Left ventricle myocardium inferior (tissue), 1 donor: ENCODE data around the gene ABCB6. TPM values are rescaled to one million over a fixed set of nuclear protein-coding genes. Genes with fewer than 3 reads are reported as not detected.
A peak's percentile ranks its signal among the peaks of the same experiment; 100 is the strongest.

Experiments used
- DNase-seq: peaks from one replicate; pipeline ENCODE4 v3.0.0-alpha.2; 2020
- H3K27ac ChIP-seq: fragments of 200-600 bp; replicated peaks from 2 replicates; pipeline ENCODE4 v1.8.0; 2021
- H3K27me3 ChIP-seq: fragments of 200-600 bp; 2 replicates; pipeline ENCODE4 v1.8.0; 2021; ENCODE audit warnings: low read depth
- H3K36me3 ChIP-seq: fragments of 200-600 bp; 2 replicates; pipeline ENCODE4 v1.8.0; 2021
- H3K4me1 ChIP-seq: fragments of 200-600 bp; 2 replicates; pipeline ENCODE4 v1.8.0; 2021
- H3K4me3 ChIP-seq: fragments of 200-600 bp; 2 replicates; pipeline ENCODE4 v1.8.0; 2021; ENCODE audit warnings: mild to moderate bottlenecking, moderate library complexity
- H3K9me3 ChIP-seq: fragments of 200-600 bp; replicated peaks from 2 replicates; pipeline ENCODE4 v1.8.0; 2021
- intact Hi-C: fragments of 100-400 bp; cut with micrococcal nuclease; formaldehyde crosslinking; loops from one replicate; pipeline ENCODE4 v1.11.0; 2022
- total RNA-seq: library from RNA; stranded (reverse); fragmentation: NEBNext Ultra II Directional; extraction: Animal tissue kit (Norgen Biotek cat#: 25700); gene quantifications from one replicate; pipeline ENCODE4 v1.2.1, GENCODE V29; 2021
- TF ChIP-seq, protein P1 (sequence below): fragments of 200-600 bp; IDR thresholded peaks from 2 replicates; pipeline ENCODE4 v1.8.0; 2021; ENCODE audit warnings: antibody characterized with exemption, mild to moderate bottlenecking, borderline replicate concordance
- donor health status: DM: no; HTN: yes; CAD: no; lungs with severe emphysema.

ABCB6 gene
- total RNA-seq, 1 donor from 2014 or later: 21.5 TPM

DNA sequence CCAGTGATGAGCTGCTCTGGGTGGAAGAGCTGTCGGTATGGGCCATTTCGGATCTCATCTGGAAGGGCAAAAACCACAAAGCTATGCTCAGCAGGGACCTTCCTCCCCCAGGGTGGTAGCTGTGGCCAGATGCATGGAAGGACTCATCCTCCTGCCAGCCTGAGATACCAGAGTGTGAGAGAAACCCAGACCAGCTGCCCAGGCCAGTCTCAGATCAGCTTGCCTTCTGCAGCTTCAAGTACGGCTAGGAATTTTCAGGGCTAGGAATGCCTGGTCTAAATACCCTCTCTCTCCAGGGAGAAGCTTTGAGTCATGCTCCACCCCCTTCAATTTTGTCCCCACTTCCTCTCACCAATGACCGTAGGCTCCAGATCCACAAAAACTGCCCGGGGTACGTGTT, 32.9 kb upstream of the ABCB6 start:
- Histone ChIP-seq H3K4me1 (peaks cover 79% of the 10 kb centered on the region), H3K9me3 (no peaks in the 10 kb centered on the region), H3K27me3 (peaks cover 10% of the 10 kb centered on the region), H3K27ac (peak overlapping the region; percentile 87), H3K36me3 (peaks cover 36% of the 10 kb centered on the region), H3K4me3 (peak overlapping the region; percentile 85)
- TF ChIP-seq, protein P1, sequence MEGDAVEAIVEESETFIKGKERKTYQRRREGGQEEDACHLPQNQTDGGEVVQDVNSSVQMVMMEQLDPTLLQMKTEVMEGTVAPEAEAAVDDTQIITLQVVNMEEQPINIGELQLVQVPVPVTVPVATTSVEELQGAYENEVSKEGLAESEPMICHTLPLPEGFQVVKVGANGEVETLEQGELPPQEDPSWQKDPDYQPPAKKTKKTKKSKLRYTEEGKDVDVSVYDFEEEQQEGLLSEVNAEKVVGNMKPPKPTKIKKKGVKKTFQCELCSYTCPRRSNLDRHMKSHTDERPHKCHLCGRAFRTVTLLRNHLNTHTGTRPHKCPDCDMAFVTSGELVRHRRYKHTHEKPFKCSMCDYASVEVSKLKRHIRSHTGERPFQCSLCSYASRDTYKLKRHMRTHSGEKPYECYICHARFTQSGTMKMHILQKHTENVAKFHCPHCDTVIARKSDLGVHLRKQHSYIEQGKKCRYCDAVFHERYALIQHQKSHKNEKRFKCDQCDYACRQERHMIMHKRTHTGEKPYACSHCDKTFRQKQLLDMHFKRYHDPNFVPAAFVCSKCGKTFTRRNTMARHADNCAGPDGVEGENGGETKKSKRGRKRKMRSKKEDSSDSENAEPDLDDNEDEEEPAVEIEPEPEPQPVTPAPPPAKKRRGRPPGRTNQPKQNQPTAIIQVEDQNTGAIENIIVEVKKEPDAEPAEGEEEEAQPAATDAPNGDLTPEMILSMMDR: no peak
- DNase-seq: no peak
- intact Hi-C loops: no loop called here

DNA sequence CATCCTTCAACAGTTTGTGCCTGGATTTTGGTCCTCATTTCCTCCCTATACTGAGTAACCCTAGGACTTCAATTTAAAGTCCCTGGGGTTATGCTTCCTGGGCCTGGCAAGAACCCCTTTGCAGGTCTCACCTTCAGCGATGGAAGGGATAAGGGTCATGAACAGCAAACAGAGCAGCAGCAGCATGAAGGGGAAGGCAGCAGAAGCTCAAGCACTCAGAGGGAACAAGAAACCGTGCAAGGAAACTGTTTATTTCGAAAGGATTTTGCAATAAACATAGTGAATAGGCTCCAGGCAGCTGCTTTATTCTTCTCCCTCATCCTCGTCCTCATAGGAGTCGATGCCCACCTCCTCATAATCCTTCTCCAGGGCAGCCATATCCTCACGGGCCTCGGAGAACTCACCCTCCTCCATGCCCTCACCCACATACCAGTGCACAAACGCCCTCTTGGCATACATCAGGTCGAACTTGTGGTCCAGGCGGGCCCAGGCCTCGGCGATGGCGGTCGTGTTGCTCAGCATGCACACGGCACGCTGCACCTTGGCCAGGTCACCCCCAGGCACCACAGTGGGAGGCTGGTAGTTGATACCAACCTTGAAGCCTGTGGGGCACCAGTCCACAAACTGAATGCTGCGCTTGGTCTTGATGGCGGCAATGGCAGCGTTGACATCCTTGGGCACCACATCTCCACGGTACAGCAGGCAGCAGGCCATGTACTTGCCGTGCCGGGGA, 31.5 kb upstream of the ABCB6 start:
- TF ChIP-seq, protein P1: no peak
- peak overlapping the region; percentile 28 for H3K4me3 ChIP-seq
- H3K27ac ChIP-seq: peak overlapping the region; percentile 83
- H3K4me1 ChIP-seq: peaks cover 94% of the 10 kb centered on the region
- H3K36me3 ChIP-seq: peaks cover 37% of the 10 kb centered on the region
- H3K27me3 ChIP-seq: no peaks in the 10 kb centered on the region
- intact Hi-C loops: no loop called here
- no peaks in the 10 kb centered on the region for H3K9me3 ChIP-seq
- no peak for DNase-seq

DNA sequence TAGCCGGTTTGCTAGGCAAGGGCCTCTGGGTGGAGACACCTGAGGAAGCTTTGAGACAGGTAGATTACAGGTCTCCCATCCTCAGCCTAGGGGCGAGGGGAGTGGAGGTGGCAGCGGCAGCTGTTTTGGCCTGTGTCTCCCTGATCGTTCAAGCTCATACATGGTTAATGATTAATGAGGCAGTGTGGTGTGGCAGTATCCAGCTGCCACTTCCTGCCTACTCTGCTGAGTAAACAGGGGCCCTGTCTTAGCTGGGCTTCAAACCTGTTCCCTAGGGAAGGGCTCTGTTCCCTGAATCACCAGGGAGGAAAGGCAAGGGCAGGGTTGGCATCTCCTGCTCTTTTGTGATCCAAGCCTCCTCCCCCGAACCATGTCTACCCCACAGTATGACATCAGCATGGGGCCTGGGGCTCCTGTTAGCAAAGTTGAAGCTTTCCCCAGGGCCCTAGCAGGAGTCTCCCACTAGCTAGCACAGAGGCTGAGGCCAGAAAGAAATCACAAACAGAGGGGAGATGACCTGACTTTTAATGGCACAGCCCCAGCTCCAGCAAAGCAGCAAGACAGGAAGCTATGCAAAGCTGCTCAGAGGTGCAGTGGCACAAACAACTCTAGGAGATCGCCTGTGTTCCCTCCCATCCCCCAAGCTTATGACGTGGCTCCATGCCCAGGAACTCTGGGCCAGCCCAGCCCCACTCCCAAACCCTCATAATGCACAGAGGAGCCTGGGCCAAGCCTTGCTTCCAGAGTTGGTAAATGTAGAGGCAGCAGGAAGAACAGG, 30.6 kb upstream of the ABCB6 start:
- intact Hi-C loops: no loop called here
- Histone ChIP-seq H3K4me3 (peak overlapping the region; percentile 28), H3K27me3 (no peaks in the 10 kb centered on the region), H3K9me3 (no peaks in the 10 kb centered on the region), H3K36me3 (peaks cover 37% of the 10 kb centered on the region), H3K27ac (peak overlapping the region; percentile 83), H3K4me1 (peaks cover 94% of the 10 kb centered on the region)
- DNase-seq: peak; percentile 72
- TF ChIP-seq, protein P1: no peak

DNA sequence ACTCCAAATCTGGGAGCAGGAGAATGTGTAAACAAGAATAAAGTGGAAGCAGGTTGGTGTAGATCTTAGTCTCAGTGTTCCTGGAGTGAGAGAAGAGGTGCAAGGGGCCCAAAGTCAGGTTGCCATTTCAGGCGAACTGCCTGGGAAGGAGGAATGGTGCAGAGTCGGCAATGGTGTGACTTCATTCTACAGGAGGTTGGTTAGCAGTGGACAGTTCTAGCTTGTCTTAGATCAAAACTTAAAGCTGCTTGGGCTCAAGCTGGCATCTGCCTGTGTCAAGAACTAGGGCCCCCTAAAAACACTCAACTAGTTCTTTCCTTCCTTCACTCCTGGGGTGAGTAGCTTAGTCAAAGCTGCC, 30.1 kb upstream of the ABCB6 start:
- Histone ChIP-seq H3K27me3 (no peaks in the 10 kb centered on the region), H3K27ac (peak overlapping the region; percentile 83), H3K4me1 (peaks cover 89% of the 10 kb centered on the region), H3K4me3 (peak overlapping the region; percentile 28), H3K9me3 (no peaks in the 10 kb centered on the region), H3K36me3 (peaks cover 37% of the 10 kb centered on the region)
- intact Hi-C loops: no loop called here
- no peak for DNase-seq
- TF ChIP-seq, protein P1: no peak

DNA sequence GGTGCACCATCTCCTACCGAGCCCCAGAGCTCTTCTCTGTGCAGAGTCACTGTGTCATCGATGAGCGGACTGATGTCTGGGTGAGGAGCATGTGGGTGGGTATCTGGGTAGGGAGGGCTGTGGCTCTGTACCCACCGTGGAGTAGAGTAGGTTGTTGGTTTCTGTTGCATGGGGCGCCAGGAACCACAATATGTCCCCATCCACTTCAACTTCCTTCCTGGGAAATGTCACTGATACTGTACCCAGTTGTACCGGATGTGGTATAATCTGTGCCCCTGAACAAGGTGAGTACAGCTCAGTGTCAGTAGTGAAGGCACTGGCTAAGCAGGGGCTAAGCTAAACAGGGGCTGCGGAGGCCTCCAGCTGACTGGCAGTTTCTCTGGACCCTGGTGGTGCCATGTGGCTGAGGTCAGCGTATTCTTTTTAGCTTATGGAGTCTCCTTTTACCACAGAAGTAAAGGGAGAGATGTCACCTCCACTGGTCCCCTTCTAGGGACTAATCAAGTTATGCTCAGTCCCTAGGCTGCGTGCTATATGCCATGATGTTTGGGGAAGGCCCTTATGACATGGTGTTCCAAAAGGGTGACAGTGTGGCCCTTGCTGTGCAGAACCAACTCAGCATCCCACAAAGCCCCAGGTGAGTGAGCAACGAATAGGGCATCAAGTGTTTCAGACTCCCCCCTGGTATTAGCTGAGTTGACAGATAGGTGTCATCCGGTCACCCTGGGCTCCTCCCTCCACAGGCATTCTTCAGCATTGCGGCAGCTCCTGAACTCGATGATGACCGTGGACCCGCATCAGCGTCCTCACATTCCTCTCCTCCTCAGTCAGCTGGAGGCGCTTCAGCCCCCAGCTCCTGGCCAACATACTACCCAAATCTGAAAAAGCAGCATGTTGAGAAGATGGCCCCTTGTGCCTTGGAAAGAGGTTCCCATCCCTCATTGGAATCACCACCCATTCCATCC, 29.2 kb upstream of the ABCB6 start:
- Histone ChIP-seq H3K4me1 (peaks cover 80% of the 10 kb centered on the region), H3K9me3 (no peaks in the 10 kb centered on the region), H3K27me3 (no peaks in the 10 kb centered on the region), H3K36me3 (peaks cover 37% of the 10 kb centered on the region), H3K4me3 (no peak overlapping the region), H3K27ac (peak overlapping the region; percentile 83)
- TF ChIP-seq, protein P1: no peak
- intact Hi-C loops: no loop called here
- no peak for DNase-seq
